ENCODE results near the gene NPC1L1.
A peak's percentile ranks its signal among the peaks of the same experiment; 100 is the strongest.

The NPC1L1 gene, protein sequence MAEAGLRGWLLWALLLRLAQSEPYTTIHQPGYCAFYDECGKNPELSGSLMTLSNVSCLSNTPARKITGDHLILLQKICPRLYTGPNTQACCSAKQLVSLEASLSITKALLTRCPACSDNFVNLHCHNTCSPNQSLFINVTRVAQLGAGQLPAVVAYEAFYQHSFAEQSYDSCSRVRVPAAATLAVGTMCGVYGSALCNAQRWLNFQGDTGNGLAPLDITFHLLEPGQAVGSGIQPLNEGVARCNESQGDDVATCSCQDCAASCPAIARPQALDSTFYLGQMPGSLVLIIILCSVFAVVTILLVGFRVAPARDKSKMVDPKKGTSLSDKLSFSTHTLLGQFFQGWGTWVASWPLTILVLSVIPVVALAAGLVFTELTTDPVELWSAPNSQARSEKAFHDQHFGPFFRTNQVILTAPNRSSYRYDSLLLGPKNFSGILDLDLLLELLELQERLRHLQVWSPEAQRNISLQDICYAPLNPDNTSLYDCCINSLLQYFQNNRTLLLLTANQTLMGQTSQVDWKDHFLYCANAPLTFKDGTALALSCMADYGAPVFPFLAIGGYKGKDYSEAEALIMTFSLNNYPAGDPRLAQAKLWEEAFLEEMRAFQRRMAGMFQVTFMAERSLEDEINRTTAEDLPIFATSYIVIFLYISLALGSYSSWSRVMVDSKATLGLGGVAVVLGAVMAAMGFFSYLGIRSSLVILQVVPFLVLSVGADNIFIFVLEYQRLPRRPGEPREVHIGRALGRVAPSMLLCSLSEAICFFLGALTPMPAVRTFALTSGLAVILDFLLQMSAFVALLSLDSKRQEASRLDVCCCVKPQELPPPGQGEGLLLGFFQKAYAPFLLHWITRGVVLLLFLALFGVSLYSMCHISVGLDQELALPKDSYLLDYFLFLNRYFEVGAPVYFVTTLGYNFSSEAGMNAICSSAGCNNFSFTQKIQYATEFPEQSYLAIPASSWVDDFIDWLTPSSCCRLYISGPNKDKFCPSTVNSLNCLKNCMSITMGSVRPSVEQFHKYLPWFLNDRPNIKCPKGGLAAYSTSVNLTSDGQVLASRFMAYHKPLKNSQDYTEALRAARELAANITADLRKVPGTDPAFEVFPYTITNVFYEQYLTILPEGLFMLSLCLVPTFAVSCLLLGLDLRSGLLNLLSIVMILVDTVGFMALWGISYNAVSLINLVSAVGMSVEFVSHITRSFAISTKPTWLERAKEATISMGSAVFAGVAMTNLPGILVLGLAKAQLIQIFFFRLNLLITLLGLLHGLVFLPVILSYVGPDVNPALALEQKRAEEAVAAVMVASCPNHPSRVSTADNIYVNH (N-terminal part only)
- total RNA-seq: 0.34 to 1.9 reads per million in 2 donors

DNA sequence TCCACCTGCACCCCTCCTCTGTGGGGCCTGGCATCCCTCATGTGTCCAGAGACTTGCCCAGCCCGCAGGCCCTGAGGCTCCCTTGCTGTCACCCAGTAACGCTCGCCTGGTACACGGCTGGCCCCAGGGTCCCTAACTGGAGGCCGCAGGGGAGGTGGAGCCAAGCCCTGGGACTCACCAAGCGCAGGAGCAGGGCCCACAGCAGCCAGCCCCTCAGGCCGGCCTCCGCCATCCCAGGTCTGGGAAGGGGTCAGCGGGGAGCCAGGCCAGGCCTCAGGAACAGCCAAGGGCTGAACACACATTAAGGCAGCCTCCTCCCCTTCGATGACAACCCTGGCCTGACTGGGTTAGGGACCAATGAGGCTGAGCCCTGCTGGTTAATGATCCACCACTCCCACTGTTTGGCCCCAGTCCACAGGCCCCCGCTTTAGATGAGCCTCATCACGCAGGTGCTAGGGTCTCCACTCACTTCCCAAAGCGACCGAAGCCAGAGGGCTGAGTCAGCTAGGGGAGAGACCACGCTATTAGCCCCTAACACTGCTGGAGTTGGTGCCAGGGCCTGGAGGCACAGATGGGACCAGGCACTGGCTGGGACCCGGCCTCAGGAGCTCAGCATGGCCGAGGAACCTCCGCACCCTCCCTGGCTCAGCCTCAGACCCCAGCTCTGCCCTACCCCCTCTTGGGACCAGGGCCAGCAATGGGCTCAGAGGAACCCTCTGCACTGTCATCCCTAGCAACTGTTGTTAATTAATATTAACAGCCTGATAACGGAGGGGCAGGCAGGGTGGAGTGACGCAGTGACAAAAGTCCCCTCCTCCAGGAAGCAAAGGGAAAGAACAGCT, at the start of gene NPC1L1:
TSS of gene NPC1L1 (minus strand) at position 303 of the 842 bp plus-strand sequence. CDS start at position 232, 71 bp downstream.
- no peak for DNase-seq

DNA sequence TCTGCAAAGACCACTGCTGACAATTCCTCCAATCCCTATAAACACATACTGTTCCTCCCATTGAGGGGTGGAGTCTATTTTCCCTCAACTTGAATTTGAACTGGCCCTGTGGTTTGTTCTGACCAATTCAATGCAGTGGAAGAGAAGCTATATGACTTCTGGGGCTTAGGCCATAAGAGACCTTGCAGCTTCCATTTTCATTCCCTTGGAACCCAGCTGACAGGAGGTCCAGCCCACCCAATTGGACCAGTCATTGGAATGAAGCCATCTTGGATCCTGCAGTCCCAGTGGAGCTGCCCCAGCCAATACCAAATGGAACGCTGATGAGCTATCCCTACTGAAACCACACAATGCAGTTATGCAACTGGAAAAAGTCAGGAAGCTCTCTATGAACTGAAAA, 49.8 kb upstream of the NPC1L1 start:
- DNase-seq: no peak

DNA sequence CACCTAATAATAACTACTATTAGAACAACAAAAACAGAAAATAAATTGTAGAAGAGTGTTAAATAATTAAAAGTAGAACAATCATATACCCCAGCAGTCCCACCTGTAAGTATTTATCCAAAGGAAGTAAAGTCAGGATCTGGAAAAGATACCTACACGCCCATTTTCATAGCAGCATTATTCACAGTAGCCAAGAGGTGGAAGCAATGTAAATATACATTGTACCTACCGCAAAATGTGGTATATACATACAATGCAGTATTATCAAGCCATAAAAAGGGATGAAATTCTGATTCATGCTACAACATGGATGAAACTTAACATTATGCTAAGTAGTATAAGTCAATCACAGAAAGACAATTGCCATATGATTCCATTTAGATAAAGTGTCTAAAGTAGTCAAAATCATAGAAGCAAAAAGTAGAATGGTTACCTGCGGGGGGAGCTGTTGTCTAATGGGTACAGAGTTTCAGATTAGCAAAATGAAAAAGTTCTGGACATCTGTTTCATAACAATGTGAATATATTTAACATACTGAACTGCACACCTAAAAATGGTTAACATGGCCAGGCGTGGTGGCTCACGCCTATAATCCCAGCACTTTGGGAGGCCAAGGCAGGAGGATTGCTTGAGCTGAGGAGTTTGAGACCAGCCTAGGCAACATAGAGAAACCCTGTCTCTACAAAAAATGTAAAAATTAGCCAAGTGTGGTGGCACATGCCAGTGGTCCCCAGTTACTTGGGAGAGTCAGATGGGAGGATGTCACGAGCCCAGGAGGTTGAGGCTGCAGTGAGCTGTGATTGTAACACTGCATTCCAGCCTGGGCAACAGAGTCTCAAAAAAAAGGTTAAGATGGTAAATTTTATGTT, 46.9 kb upstream of the NPC1L1 start:
- peak in 4 of 5 experiments; percentile 18 to 77 (median 34) for DNase-seq

DNA sequence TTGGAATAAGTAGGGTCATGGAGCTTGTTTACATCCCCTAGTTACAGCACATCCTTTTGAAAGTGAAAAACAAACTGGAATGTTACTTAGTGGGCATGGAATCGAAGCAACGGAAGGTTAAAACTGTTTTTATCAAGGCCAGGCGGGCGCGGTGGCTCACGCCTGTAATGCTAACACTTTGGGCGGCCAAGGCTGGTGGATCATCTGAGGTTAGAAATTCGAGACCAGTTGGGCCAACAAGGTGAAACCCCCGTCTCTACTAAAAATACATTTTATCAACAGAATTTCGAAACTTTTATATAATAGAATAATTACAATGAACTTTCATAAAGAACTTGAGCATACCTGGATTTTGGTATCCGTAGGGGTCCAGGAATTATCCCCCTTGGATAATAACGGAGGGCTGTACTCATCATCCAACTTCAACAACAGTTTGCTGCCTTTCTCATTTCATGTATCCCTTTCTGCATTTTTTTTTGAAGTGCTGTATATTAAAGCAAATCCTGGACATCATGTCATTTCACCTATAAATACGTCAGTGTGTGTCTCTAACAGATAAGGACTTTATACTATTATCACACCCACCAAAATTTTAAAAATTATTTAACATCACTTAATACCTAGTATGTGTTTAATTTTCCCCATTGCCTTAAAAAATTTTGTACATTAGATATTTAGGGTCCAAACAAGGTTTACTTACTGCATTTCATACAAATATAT, 42.2 kb upstream of the NPC1L1 start:
- no peak for DNase-seq

DNA sequence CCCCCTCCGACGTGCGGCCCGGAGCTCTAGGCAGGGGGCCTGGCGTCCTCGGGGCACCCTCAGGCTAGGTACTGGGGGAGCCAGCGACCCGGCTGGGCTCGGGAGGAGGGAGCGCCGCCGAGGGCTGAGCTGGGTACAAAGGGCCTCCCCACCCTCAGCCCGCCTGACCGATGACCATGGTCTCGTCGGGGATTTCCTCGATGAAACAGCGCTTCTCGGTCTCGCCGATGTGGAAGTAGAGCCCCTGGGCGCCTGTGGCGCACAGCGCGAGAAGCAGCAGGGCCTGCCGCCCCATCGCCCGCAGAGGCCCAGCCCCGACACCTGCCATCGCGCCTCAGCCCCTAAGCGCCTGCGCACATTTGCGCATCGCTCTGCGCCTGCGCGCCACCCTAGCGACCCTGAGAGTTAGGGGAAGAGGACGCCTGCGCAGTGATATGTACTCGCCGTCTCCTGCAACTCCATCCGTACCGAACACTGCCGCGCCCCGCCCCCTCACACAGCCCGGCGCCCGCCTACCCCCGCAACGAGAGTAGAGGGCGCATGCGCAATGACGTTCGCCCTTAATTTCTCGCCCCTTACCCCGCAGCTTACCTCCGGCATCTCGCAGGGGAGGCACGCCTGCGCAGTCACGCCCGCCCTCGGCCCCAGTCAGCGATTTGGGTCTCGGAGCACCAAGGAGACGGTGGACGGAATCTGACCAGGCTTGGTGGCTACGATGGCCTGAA, 40.9 kb upstream of the NPC1L1 start, which contains the start of gene TMED4:
TSS of gene TMED4 (minus strand) at position 353 of the 725 bp plus-strand sequence. CDS start at position 328, 25 bp downstream.
- DNase-seq: peak; percentile 99 to 100 (median 100)

DNA sequence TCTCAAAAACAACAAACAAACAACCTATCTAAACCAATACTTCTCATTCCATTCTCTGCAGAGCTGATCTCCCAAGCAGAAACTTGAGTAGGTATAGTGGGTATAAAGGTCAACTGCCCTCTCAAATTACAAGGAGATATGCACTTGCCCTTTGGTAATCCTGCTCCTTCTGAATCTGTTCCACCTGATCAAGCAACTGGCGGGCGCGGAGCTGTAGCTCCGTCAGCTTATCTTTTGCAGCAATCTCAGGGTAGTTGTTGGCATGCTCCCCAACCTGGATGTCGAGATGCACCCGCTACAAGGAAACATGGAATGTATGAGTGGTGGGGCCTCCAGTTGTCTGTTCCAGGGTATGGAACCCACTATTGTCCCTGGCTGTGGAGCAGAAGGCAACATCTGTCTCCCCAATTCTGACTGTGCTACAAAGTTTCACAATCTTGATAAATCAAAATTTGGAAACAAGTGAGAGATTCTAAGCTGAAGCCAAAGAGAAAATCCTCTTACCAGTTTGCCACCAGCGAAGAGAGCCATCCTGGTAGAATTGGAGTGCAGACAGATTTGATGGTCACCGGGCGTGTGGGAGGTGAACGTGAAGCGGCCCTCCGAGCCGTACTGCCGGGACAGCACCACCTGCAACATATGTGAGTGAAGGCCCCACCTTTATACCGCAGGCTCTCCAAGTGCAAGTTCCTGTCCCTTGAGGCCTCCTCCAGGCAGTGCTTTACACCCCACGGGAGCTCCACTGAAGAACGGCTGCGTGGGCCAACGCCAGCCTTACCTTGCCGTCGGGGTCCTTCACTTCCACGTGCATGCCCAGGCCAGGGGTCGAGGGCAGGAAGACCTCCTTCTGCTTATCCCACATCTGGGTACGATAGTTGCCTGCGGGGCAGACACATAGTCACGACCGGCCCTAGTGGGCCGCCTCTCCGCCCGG, 40.1 kb upstream of the NPC1L1 start:
- peak in 4 of 5 experiments; percentile 15 to 76 (median 43) for DNase-seq

DNA sequence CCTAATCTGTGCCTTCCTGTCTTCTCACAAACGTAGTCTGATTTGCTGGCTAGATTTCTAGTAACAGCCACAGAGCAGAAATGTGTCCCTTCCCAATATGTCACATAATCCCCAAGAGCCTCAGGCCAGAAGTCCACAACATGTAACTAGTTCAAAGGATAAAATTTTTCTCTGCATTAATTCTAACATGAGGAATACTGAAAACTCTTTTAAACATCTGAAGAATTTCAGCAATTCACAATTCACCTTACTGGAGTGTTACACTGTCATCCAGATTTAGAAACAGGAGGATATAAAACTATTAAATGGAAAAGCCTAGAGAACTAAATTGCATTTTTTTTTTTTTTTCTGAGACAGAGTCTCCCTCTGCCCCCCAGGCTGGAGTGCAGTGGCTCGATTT, 35.1 kb upstream of the NPC1L1 start:
- no peak for DNase-seq

DNA sequence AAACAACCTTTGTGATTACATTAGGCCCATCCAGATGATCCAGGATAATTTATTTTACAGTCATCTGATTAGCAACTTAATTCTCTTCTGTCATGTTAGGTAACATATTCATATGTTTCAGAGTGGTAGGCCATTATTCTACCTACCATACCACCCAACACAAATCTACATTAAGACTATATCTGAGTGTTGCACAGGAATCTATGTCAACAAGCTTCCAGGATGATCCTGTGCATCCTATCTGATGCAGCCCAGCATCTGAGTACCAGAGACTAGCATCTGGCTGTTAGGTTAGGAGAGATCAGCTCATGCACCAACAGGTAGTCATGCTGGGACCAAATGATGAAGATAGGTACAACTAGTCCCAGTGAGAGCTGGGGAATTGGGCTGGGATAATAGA, 33.9 kb upstream of the NPC1L1 start:
- DNase-seq: no peak

DNA sequence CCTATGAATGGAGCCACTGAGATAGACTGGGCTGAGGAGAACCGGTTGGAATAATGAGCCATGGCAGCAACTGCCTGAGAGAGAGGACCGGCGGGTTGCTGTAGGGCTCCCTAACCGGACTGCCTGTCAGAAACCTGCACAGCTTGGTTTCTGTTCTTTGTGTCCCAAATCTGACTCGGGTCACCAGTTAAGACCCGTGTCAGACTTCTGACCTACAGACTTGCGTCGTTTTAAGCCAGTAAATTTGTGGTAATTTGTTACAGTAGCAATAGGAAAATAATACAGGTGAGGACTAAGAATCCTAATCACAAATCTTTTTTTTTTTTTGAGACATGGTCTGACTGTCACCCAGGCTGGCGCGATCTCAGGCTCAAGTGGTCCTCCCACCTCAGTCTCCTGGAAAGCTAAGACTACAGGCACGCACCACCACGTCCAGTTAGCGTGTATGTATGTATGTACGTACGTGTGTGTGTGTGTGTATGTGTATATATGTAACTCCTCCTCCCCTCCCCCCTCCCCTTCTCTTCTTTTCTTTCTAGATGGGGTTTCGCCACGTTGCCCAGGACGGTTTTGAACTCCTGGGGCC, 33.2 kb upstream of the NPC1L1 start:
- peak in 1 of 5 experiments; percentile 24 for DNase-seq

DNA sequence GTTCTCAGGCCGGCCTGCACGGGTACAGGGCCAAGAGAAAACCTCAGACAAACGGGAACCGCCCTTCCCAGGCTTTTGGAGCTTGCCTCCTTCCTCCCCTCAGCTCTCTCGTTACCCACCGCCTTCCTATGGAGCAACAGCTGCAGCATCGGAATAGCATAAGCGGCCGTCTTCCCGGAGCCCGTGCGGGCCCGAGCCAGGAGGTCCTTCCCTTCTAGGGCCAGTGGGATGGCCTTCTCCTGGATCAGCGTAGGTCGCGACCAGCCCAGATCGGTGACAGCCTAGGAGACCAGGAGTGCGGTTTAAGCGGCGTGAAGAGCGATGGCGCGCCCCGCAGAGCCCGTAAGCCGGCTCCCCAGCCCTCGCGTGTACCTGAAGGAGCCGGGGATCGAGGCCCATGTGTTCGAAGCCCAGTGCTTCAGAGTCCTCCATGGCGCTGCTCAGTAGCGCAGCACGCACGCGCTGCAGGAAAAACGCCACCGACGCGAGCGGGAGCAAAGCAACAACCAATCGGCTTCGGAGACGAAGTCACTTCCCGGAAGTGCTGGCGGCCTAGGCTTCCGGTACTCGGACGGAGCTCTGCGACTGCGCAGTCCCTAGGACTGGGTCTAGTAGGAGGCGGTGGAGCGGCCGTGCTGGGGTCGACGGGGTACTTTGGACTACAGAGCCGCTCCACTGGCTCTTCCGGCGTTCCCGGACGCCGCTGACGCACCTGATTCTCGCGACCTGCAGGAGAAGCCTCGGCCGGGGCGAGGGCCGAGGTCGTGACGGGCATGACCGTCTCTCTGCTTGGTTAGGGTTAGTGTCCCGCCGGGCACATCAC, 32.5 kb upstream of the NPC1L1 start, which contains the start of gene DDX56:
TSS of gene DDX56 (minus strand) at position 445 of the 823 bp plus-strand sequence. CDS start at position 432, 13 bp downstream.
- DNase-seq: peak; percentile 80 to 97 (median 86)

DNA sequence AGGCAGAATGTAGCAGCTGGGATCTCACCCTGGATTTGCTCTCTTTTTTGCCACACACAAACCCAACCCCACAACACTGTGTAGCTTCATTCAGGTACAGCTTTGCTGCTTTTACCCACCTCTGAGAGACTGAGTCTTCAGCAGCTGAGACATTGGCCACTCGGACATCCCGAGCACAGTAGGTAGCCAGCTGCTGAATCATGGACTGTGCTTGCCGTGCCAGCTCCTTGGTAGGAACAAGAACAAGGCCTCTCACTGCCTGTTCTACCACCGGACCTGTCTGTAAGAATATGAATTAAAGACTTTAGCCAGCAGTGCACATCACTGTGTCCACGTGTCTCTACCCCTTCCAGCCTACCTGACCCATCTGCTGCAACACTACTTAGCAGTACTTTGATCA, 31.6 kb upstream of the NPC1L1 start:
- no peak for DNase-seq

DNA sequence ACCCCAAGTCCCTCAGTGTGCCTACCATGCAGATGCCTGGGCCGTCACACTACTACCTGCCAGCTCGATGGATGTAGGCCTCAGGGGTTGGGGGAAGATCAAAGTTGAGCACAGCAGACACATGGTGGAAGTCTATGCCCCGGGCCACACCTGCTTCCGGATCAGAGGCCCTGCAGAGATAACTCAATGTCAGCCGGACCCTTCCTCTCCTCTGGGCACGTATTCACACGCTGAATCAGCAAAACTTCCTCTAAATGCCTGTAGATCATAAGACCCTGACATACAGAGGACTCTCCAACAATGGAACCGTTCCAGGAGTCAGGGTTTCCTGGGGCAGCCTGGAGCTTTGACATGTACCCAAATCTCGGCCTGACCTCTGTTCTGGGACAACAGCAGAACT, 28.8 kb upstream of the NPC1L1 start:
- DNase-seq: no peak

DNA sequence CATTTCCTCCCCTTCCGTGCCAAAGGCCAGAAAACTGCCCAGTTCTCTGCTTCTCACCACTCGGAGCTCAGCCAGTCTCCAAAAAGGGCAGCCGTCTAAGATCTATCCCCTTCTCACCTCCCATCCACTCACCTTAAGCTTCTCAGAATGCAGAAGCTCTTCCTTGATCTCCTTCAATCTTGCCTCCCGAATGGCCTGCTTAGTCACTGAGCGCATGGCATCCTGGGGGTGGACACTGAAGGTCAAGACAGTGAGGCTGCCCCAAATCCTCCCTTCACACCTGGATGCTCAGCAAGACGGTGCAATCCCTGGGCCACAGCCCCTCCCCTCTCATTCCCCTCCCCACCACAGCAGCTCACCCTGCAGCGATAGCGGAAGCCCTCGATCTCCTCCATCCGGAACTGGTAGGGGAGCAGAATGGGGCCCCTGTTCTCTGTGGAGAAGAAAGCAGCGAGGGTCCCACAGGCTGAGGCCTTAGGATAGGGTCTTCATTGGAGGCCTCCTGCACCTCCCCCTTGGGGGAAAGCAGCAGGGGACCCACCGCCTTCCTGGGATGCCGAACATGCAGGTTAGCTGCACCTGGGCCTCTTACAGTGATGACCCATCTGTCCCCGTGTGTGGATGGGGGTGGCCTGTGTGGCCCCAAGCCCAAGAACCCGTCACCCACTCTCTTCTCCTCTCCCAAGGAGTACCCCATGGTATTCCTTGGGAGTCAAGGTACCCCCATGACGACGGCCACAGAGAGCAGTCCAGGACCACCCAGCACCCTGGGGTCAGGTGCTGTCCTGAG, 27.8 kb upstream of the NPC1L1 start:
- no peak for DNase-seq

DNA sequence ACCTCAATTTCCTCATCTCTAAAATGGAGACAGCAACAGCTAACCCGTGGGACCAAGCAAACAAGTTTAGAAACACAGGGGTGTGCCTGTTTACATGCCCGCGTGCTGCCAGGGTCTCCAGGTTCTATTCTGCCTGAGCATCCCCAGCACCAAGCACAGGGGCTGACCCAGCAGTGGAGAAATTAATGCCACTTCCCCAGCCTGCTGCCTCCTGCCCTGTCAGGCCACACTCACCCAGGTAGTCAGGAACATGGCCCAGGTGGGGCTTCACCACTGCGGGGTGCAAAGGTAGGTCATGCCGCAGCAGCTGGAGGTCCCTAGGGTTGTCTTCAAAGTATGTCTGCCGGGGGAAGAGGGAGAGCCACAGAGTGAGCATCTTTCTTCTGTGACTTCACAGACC, 26.8 kb upstream of the NPC1L1 start:
- no peak for DNase-seq

DNA sequence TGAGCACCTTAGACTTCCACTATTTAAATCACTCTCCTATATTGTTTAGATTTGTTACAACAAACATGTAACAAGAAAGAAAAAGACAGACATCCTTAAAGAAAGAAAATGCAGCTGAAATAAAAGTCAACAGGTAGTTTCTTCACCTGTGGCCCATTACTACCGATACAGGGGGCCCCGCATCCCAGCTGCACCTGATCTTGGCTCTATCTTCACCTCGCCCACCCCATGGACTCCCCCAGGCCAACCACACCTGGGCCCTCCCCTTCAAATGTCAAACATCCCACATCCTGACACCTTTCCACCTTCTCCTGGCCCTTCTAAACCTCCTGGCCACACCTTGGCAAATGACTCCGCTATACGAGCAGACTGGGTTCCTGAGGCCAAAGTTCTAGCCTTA, 25.6 kb upstream of the NPC1L1 start:
- no peak for DNase-seq

Data from T-helper 2 cell (primary cell).